SIG-M5 treated with dmso at 0.1 percent for 504 hours (cell line): Measurements from ENCODE around the gene AGAP3.
"Not testable (repeated sequence)": the region's sequence is repeated elsewhere in the genome, so short reads cannot be mapped to it uniquely, and the experiment has no call there.

ENCODE experiments used
- DNase-seq: peaks from one replicate; lab custom pipeline; 2025; ENCODE audit not compliant: unreplicated experiment; lab: John Stamatoyannopoulos, UW

AGAP3 gene

GRCh38 chr7:151085691-151086620 lies at the start of gene AGAP3:
Gene AGAP3 (plus strand): TSS chr7:151086475. CDS start chr7:151086742, 267 bp downstream.
- peak; percentile 67 for DNase-seq

GRCh38 chr7:151038951-151039849 lies 47.1 kb upstream of the AGAP3 start:
- peak; percentile 64 for DNase-seq

- no peak for DNase-seq
Measured at GRCh38 chr7:151039850-151040548, 46.3 kb upstream of the AGAP3 start.

GRCh38 chr7:151040616-151041375 lies 45.5 kb upstream of the AGAP3 start:
- no peak for DNase-seq

- DNase-seq, result not testable (repeated sequence)
Measured at GRCh38 chr7:151043449-151043848, 42.8 kb upstream of the AGAP3 start.

- no peak for DNase-seq
Measured at GRCh38 chr7:151043959-151044358, 42.3 kb upstream of the AGAP3 start.

GRCh38 chr7:151045262-151045661 lies 41.0 kb upstream of the AGAP3 start:
- no peak for DNase-seq

- no peak for DNase-seq
Measured at GRCh38 chr7:151045967-151046366, 40.3 kb upstream of the AGAP3 start.

- DNase-seq, result peak; percentile 25
Measured at GRCh38 chr7:151046603-151047573, 39.4 kb upstream of the AGAP3 start.

GRCh38 chr7:151047976-151048815 lies 38.1 kb upstream of the AGAP3 start, which contains the start of gene ASIC3:
Gene ASIC3 (plus strand): TSS chr7:151048531. CDS start chr7:151048886, 355 bp downstream.
- no peak for DNase-seq

GRCh38 chr7:151048911-151049463 lies 37.3 kb upstream of the AGAP3 start:
- no peak for DNase-seq

GRCh38 chr7:151051108-151051507 lies 35.2 kb upstream of the AGAP3 start:
- DNase-seq, result no peak

- DNase-seq, result peak; percentile 23
Measured at GRCh38 chr7:151053096-151053495, 33.2 kb upstream of the AGAP3 start.

GRCh38 chr7:151053751-151054150 lies 32.5 kb upstream of the AGAP3 start:
- DNase-seq, result no peak

- DNase-seq, result no peak
Measured at GRCh38 chr7:151056283-151056665, 30.0 kb upstream of the AGAP3 start.

GRCh38 chr7:151056666-151057505 lies 29.4 kb upstream of the AGAP3 start:
- peak; percentile 25 for DNase-seq

- DNase-seq, result no peak
Measured at GRCh38 chr7:151057506-151057988, 28.7 kb upstream of the AGAP3 start, which contains the start of gene CDK5. Gene CDK5 (minus strand): TSS chr7:151057897. CDS start chr7:151057848, 49 bp downstream.
